HG02852 (cell line): Measurements from ENCODE around the gene HRAS.
A peak's percentile ranks its signal among the peaks of the same experiment; 100 is the strongest.

Experiments used
- ATAC-seq: cut with Tn5 transposase; IDR thresholded peaks from one replicate; pipeline ENCODE4 v1.9.1; 2021; ENCODE audit warnings: mild to moderate bottlenecking, moderate library complexity; ENCODE audit not compliant: unreplicated experiment

Gene HRAS

DNA sequence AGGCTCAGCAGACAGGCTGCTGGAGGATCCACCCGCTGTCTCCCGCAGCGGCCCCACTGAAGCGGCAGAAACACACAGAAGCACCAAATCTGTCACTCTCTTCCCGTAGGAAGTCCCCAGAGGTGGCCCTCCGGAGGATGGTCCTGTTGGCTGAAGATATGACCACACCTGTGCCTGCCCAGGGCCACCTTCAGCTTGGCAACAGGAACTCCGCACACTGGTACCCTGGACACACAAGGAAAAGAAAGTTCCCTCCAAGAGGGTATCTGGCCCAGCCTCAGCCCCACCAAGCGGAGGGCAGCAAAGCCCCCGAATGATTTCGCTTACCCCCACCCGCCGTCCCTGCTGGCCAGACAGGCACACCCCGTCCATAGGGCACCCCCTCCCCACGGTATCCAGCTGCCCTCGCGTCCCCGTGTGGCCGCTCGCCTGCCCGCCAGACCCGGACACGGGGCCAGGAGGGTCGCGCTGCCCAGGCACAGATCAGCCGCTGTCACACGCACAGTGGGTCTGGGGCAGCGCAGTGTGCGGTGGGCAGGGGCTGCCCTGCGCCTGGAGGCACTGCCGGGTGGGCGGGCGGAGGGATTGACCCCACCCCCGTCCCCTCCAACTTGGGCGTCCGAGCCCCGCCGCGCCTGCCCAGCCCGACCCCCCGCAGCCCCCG lies 32.4 kb upstream of the HRAS start:
- no peak for ATAC-seq

DNA sequence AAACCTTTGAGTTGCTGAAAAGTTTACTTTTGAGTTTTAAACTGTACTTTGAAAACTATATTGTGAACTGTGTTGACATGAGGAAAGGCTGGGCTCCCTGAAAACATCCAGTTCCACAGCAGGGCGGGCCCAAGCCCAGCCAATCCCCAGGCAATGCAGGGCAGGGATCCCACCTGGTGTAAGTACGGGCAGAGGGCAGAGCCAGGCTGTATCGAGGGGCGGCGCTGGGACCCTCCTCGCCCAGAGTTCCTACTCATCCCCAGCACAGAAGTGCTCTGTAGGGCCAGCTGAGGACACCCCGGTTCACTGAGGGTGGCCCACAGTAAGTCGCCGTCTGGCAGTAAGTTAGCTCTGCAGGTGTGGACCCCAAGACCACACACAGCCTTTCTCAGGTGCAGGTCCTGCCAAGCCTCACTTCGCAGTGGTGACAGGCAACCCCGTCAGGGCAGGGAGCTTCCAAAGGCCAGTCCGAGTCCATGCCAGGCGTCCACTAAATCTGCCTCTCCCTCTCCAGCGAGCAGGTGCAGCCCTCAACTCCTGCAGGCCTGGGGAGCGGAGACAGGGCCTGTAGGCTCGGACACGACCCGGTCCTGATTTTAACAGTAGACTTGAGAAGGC lies 31.7 kb upstream of the HRAS start:
- ATAC-seq: no peak

DNA sequence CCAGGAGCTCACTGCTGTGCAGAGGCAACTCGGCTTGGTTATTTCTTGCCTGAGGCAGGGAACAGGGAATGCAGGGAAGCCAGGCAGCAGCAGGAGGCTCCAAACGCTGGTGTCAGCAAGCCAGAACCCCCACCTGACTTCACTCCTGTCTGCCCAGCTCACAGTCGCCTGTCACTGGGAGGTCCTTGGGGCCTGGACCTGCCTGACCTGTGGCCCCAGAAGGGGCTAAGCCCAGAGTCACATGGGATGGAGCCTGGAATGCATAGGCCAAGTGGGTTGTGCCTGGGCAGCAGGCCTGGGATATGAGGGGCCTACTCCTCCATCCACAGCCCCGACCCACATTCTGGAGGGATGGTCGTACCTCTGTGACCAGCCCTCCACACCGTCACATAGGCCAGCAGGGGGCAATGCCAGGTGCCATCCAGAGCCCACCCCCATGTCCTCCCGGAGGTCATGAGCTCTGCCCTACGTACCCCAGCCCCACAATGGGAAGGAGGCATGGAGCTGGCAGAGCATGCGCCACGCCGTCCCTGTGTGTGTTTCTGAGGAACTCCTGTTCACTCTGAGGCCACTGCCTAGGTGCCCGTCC lies 30.6 kb upstream of the HRAS start:
- ATAC-seq: no peak

DNA sequence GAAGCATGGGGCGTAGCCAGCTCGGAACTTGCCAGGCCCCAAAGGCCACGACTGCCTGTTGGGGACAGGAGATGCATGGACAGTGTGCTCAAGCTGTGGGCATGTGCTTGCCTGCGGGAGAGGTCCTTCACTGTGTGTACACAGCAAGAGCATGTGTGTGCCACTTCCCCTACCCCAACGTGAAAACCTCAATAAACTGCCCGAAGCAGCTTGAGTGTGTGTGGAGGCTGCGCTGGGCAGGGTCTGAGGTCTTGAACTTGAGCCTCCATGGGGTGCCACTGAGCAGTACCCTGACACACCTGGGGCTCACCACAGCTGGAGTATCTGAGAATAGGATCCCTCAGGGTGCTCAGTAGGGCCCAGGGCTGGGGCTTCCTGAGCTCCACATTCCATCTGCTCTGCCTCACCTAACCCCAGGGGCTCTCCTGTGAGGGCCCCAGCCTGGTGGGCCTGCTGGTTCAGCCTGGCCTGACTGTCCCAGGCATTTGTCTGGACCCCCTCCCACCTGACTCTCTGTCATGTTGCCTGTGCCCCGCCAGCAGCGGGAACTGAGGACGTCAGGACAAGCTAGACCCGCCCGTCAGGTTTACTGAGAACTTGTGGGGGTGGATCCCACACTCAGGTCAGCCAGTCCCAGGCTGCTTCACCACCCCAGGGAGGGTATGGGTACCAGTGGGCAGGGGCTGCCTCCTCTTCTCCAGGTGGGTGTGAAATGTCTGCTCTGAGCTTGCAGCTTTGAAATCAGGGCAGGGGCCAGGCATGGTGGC lies 28.6 kb upstream of the HRAS start:
- ATAC-seq: no peak

DNA sequence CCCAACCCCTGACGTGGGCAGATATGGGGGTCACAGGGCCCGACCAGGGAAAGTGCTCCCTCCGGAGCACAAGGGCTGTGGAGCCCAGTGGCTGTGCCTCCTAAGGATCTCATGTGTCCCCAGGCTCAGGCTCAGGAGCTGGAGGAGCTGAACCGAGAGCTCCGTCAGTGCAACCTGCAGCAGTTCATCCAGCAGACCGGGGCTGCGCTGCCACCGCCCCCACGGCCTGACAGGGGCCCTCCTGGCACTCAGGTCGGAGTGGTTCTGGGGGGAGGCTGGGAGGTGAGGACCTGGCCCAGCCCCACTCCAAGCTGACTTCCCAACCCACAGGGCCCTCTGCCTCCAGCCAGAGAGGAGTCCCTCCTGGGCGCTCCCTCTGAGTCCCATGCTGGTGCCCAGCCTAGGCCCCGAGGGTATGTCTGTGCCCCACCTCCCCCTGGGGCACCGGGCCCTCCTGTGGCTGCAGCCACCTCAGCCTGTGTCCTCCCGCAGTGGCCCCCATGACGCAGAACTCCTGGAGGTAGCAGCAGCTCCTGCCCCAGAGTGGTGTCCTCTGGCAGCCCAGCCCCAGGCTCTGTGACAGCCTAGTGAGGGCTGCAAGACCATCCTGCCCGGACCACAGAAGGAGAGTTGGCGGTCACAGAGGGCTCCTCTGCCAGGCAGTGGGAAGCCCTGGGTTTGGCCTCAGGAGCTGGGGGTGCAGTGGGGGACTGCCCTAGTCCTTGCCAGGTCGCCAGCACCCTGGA lies 27.9 kb upstream of the HRAS start:
- no peak for ATAC-seq

DNA sequence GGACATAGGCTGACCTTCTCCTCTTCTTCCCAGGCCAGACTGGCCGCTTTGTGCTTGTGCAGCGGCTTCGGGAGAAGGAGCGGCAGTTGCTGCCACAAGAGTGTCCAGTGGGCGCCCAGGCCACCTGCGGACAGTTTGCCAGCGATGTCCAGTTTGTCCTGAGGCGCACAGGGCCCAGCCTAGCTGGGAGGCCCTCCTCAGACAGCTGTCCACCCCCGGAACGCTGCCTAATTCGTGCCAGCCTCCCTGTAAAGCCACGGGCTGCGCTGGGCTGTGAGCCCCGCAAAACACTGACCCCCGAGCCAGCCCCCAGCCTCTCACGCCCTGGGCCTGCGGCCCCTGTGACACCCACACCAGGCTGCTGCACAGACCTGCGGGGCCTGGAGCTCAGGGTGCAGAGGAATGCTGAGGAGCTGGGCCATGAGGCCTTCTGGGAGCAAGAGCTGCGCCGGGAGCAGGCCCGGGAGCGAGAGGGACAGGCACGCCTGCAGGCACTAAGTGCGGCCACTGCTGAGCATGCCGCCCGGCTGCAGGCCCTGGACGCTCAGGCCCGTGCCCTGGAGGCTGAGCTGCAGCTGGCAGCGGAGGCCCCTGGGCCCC lies 26.8 kb upstream of the HRAS start:
- ATAC-seq: no peak

DNA sequence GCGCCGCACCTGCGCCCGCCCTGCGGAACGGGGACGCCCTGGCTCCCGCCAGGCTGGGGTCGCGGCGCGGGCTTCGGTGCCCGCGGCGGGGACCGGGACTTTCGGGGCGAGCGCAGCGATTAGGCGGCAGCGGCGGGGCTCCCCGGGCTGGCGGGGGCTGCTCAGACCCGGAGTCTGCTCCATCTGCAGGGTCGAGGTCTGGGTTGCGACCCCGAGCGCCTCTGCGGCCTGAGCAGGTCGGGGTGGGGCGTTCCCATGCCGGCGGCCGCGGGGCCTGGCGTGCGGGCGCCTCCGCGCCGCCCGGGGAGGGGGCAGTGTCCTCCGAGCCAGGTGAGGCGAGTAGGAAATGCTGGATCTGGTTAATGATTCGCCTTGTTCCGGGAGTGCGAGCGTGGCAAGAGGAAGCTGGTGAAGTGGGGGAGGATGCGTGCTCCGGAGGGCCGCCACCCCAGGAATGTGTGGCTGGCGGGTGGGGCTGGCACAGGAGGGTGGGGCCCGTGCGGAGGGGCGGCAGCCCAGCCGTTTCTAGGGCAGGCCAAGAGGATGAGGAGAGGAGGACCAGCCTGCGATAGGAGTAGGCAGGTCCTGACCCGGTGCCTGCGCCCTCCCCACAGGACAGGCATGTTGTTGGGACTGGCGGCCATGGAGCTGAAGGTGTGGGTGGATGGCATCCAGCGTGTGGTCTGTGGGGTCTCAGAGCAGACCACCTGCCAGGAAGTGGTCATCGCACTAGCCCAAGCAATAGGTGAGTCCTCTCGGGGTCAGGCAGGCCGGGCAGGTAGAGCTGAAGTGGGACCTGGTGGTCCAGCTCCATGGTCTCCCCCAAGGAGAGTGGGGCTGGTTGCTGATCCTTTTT lies 26.0 kb upstream of the HRAS start:
- ATAC-seq: peak; percentile 28

DNA sequence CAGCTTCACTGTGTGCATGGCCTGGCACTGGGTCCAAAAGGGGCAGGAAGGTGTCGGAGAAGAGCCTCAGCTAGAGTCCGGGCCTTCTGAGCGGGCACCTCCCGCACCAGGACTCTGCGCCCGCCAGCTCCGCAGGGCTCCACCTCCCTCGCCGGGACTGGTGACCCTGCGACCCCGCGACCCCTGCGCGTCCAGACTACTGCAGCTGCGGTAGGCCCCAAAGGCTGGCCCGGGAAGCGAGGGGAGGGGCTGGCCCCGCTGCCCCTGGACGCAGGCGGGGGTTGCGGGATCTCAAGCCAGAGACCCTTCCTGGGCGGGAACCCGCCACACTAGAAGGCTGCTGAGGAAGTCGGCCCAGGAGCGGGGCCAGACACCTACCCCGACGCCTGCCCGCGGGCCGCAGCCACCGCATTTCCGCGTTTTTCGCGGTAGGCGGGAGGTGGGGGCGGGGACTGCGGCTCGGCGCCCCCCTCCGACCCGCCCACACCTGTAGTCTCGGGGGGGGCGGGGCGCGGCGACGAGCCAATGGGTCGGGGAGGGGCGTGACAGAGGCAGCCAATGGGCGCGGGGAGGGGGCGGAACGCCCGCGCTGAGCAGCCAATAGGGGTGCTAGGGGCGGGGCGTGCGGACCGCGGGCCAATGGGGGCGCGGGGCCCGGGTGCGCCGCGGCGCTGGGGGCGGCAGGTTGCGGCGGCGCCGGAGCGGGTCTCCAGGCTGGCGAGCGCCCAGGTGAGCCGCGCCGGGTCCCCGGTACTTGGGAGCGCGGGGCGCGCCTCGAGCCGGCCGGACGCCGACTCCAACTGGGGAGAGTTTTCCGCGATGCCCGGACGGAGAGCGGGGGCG lies 25.1 kb upstream of the HRAS start, which contains the start of the genes LMNTD2 and RASSF7:
LMNTD2 (minus strand) TSS at position 434 of the 843 bp plus-strand sequence; CDS start at position 412, 22 bp downstream.
RASSF7 (plus strand) TSS at position 666 of the 843 bp plus-strand sequence. CDS start 799 bp downstream, outside the sequence.
- ATAC-seq: peak; percentile 74

DNA sequence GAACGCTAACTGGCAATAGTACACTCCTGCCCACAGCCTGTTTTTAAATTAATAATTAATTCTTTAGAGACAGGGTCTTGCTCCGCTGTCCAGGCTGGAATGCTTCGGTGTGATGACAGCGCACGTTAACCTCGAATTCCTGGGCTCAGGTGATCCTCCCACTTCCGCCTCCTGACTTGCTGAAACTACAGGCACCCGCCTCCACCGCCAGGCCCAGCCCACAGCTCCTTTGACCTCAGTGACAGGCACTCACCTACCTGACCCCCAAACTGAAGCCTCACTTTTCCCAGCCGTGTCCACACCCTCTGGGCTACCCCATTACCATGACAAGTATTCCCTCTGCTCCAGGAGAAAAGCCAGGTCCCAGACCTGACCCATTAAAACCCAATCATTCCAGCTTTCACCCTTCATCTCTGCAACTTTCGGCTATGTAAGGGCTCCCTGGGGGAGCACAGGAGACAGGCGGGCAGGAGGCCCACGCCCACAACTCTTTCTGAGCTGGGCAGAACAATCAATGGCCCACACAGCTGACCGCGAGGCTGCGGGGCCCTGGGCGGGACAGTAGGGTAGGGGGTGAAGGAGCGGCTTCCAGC lies 24.4 kb upstream of the HRAS start:
- no peak for ATAC-seq

DNA sequence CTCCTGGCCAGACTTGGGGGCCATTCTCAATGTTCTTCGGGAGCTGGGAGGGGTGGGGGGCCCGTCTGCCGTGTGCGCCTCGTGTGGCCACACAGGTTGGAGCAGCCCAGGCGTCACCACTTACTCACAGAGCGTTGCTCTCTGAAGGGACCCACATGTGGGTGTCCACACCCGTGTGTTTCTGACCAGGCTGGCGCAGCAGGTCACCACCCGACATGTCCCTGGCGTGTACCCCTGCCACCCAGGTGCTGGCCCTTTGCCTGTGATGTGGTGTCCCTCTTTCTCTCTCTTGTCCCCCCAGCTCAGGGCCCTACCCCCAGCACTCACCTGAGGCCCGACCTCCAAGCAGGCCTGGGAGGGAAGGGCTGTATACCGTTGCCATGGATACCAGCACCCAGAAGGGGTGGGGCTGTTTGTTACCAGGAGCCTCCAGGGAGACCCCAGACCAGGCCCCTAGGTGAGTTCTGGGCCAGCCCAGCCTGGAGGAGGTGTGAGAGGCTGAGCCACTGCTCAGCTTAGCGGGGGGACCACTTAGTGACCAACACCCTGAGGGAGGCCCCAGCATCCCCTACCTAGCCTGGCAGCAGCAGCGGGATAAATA lies 23.7 kb upstream of the HRAS start:
- ATAC-seq: no peak

DNA sequence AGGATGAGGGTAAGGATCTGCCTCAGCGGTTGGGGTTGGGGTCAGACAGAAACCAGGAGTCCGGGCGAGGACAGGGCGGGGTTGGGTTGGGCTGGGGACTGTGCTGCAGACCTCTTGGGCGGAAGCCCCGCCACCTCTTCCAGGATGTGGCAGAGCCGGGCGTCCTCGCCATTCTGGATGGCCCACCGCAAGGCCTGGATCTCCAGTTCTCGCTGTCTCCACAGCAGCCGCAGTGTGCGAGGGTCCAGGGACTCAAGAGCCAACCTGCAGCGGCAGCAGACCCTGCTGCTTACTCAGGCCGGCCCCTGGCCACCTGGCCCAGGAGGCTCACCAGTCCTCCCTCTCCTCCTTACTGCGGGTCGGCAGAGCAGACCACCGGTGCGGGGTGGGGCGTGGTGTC lies 23.1 kb upstream of the HRAS start:
- no peak for ATAC-seq

DNA sequence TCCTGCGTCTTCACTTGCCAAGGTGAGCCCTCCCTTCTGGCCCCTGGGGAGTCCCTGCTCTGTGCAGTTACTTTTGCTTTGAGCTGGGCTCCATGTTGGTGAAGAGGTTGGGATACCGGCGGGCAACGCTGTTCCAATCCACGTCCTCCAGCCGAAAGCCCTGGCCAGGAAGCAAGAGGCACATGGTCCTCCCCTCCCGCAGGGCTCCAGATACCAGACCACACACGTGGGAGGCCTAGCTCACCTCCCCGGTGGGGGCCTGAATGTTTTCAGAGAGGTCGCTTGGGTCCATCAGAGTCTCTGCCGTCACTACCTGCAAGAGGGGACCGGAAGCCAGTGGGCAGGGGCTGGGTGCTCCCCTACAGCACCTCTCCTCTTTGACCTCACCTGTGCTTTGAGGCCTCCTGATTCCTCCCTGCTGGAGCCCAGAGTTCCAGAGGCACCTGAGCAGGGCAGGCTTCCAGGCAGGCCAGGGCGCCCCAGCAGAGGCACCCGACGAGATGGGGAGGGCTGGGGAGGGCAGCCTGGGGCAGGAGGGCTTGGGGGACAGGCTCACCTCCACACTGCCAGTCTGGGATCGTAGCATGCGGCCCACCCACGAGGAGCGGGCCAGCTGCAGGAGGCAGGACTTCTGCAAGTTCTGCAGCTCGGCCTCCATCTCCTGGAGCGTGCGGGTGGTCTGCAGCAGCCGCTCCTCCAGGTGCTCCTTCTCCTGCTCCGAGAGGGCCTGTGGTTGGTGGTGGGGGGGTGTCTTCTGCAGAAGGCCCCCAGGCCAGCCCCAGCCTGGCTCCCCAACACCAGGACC lies 22.2 kb upstream of the HRAS start:
- no peak for ATAC-seq

DNA sequence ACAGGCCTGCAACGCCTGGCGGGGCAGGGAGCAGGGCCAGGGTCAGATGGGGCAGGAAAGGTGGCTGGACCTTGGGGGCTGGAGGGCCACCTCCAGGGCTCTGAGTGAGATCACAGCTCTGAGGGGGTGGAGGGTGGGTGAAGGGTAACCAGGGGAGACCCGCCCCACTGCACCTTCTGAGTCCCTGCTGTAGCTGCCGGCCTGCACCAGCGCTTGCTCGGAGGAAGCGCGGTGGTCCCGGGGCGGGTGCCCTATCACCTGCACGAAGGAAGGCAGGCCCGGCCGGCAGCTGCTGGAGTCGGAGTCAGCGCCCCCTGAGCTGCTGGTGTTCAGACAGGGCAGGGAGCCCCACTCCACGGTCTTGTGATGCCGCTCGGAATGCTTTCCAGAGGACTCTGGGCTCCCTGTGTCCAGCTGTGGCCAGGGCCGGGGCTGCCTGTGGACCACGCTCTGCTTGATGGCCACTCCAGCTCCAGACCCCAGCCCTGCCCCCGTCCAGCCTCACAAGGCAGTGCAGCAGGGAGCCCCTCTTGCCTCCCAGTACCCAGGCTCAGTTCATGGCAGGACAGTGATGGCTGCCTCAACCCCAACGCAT lies 21.4 kb upstream of the HRAS start:
- ATAC-seq: no peak

DNA sequence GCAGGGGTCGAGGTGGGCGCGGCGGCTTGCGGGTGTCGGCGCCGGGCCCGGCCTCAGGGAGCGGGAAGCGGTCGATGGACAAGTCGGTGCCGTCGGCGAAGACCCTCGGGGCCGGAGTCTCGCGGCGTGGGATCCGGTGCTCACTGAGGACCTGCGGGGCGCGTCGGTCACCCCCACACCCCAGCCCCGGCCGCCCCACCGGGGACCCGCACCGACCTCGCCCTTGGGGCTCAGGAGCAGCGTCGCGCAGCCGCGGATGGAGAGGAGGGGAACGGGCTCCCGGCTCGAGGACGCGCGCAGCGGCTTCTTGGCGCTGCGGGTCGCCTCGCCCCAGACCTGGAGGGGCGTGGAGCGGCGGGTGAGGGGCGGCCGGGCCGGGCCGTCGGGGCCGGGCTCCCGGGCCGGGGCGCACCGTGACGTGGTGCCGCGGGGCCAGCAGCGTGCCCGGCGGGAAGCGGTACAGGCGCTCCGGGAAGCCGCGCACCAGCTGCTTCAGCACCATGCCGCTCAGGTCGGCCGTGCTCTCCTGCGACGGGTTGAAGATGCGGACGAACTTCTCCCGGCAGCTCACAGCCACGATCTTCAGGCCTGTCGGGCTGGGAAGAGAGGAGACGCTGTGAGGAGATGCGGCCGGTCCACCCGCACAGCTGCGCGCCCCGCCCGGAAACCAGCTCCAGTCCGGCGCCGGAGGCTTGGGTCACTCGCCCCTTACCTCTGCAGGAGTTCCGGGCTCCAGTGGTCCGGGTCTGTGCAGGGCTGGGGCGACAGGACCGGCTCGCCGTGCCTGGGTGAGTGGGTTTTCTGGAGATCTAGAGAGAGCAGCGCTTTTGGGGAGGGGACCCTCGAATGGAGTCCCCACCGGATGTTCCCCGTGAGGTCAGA lies 20.6 kb upstream of the HRAS start:
- no peak for ATAC-seq

DNA sequence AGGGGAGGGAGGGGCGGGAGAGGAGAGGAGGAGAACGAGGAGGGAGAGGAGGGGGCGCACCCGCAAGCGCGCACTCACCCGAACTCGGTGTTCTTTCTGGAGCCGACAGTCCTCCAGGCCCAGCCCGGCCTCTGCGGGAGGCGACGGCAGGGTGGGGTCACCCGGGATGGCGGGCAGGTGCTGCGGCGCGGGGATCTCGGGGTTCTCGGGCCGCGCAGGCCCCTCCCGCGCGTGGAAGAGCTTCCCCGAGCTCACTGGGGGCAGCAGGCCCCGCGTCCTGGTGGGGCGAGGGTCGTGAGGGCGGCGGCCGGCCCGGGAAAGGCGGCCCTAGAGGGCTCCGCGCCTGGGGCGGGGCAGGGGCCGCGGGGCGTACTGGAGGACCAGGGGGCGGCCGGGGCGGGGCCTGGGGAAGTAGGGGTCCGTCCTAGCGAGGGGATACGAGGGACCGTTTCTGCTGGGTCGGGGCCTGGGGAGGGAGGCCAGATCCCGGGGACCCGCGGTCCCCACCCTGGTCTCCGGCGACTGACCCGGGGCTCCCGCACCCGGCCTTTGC lies 19.9 kb upstream of the HRAS start:
- no peak for ATAC-seq
